GM23338 (cell line): ENCODE results near the gene ROR1. TPM values are rescaled to one million over a fixed set of nuclear protein-coding genes. Genes with fewer than 3 reads are reported as not detected.

Experiments
- ATAC-seq: fragments of 200-7000 bp; cut with Tn5 transposase; 3 replicates; pipeline ENCODE4 v1.9.1; 2020
- DNase-seq: peaks from one replicate; pipeline ENCODE4 v3.0.0-alpha.2; 2015; ENCODE audit warnings: low spot score
- H2AFZ ChIP-seq: fragments of 200-600 bp; sonication (generic); 2 replicates; pipeline ENCODE4 v1.8.0; 2016; ENCODE audit warnings: antibody characterized with exemption, mild to moderate bottlenecking, moderate library complexity
- H3F3A ChIP-seq: fragments of 200-600 bp; sonication (generic); replicated peaks from 2 replicates; pipeline ENCODE4 v1.8.0; 2017; ENCODE audit warnings: antibody characterized with exemption, mixed run types, low read depth
- H3K27ac ChIP-seq: fragments of 200-600 bp; sonication (generic); 2 replicates; pipeline ENCODE4 v1.6.1; 2016; ENCODE audit warnings: low read depth
- H3K27me3 ChIP-seq: fragments of 200-600 bp; sonication (generic); 2 replicates; pipeline ENCODE4 v1.8.0; 2016; ENCODE audit warnings: mild to moderate bottlenecking, mixed run types, moderate library complexity; ENCODE audit not compliant: insufficient read depth
- H3K36me3 ChIP-seq: fragments of 200-600 bp; sonication (generic); 2 replicates; pipeline ENCODE4 v1.8.0; 2016; ENCODE audit warnings: mild to moderate bottlenecking; ENCODE audit not compliant: insufficient read depth
- H3K4me1 ChIP-seq: fragments of 200-600 bp; sonication (generic); 2 replicates; pipeline ENCODE4 v1.8.0; 2016; ENCODE audit warnings: mild to moderate bottlenecking, moderate library complexity; ENCODE audit not compliant: insufficient read depth
- H3K4me2 ChIP-seq: fragments of 200-600 bp; sonication (generic); 2 replicates; pipeline ENCODE4 v1.7.1; 2017; ENCODE audit warnings: mixed run types
- H3K4me3 ChIP-seq: fragments of 200-600 bp; sonication (generic); 2 replicates; pipeline ENCODE4 v1.6.1; 2016; ENCODE audit warnings: mixed run types
- H3K79me2 ChIP-seq: fragments of 200-600 bp; sonication (generic); replicated peaks from 2 replicates; pipeline ENCODE4 v1.8.0; 2017; ENCODE audit warnings: mild to moderate bottlenecking; ENCODE audit not compliant: insufficient read depth
- H3K9me2 ChIP-seq: fragments of 200-600 bp; sonication (generic); 2 replicates; pipeline ENCODE4 v1.8.0; 2017; ENCODE audit not compliant: insufficient read depth
- H4K20me1 ChIP-seq: fragments of 200-600 bp; sonication (generic); replicated peaks from 2 replicates; pipeline ENCODE4 v1.8.0; 2017; ENCODE audit warnings: mild to moderate bottlenecking; ENCODE audit not compliant: insufficient read depth
- H3K27ac Mint-ChIP-seq: 2 replicates; pipeline ENCODE4 v1.8.0; 2020; ENCODE audit warnings: inconsistent platforms, mild to moderate bottlenecking, moderate library complexity, mixed read lengths
- H3K27me3 Mint-ChIP-seq: 3 replicates; pipeline ENCODE4 v1.8.0; 2022; ENCODE audit warnings: low read depth, mild to moderate bottlenecking, moderate library complexity, mixed read lengths, inconsistent platforms; ENCODE audit not compliant: insufficient read depth, poor library complexity
- H3K36me3 Mint-ChIP-seq: 3 replicates; pipeline ENCODE4 v1.8.0; 2021; ENCODE audit warnings: low read depth, mild to moderate bottlenecking, inconsistent platforms, moderate library complexity, mixed read lengths
- H3K4me1 Mint-ChIP-seq: 3 replicates; pipeline ENCODE4 v1.8.0; 2020; ENCODE audit warnings: mild to moderate bottlenecking, inconsistent platforms, mixed read lengths
- H3K4me3 Mint-ChIP-seq: 3 replicates; pipeline ENCODE4 v1.8.0; 2021; ENCODE audit warnings: moderate library complexity, mild to moderate bottlenecking, inconsistent platforms, mixed read lengths
- H3K9me3 Mint-ChIP-seq: 3 replicates; pipeline ENCODE4 v1.8.0; 2020; ENCODE audit warnings: moderate library complexity, mild to moderate bottlenecking, inconsistent platforms, mixed read lengths
- EZH2phosphoT487 ChIP-seq: fragments of 200-600 bp; sonication (generic); IDR thresholded peaks from one replicate; pipeline ENCODE4 v1.8.1; 2018; ENCODE audit warnings: antibody characterized with exemption; ENCODE audit not compliant: unreplicated experiment
- NANOG ChIP-seq: IDR thresholded peaks from 2 replicates; pipeline ENCODE4 v1.6.1; 2016; ENCODE audit warnings: antibody characterized with exemption, borderline replicate concordance
- STAT1 ChIP-seq: IDR thresholded peaks from one replicate; pipeline ENCODE4 v1.6.1; 2016; ENCODE audit warnings: antibody characterized with exemption; ENCODE audit not compliant: unreplicated experiment
- ZNF331 ChIP-seq: fragments of 250-450 bp; sonication (Bioruptor Pico); IDR thresholded peaks from 2 replicates; pipeline ENCODE4 v1.5.0; 2020; ENCODE audit warnings: low read depth, mild to moderate bottlenecking, moderate library complexity
- polyA plus RNA-seq: library from polyadenylated mRNA; unstranded; fragments of >200 nt; fragmentation: Nextera tagmentation; extraction: Ambion mirVana; gene quantifications from 2 replicates; pipeline ENCODE4 v1.2.1, GENCODE V29; 2016
- total RNA-seq: library from RNA; depleted of rRNA; stranded (reverse); fragments of >200 nt; shearing (Covaris generic); gene quantifications from 2 replicates; pipeline ENCODE4 v1.2.3, GENCODE V29; 2014
- TF ChIP-seq, protein P1 (sequence below): fragments of 250-450 bp; sonication (Bioruptor Pico); IDR thresholded peaks from 2 replicates; pipeline ENCODE4 v1.5.0; 2020; ENCODE audit warnings: mild to moderate bottlenecking, moderate library complexity
- TF ChIP-seq, protein P2 (sequence below): IDR thresholded peaks from one replicate; pipeline ENCODE4 v1.6.1; 2018; ENCODE audit warnings: antibody characterized with exemption; ENCODE audit not compliant: unreplicated experiment

The ROR1 gene
- total and polyA plus RNA-seq, 2 experiments from 2014 or later: 59.7 to 96.0 TPM

GRCh38 chr1:63849149-63849548 is 75.3 kb downstream of the ROR1 start (continued):
- TF ChIP-seq, protein P1, sequence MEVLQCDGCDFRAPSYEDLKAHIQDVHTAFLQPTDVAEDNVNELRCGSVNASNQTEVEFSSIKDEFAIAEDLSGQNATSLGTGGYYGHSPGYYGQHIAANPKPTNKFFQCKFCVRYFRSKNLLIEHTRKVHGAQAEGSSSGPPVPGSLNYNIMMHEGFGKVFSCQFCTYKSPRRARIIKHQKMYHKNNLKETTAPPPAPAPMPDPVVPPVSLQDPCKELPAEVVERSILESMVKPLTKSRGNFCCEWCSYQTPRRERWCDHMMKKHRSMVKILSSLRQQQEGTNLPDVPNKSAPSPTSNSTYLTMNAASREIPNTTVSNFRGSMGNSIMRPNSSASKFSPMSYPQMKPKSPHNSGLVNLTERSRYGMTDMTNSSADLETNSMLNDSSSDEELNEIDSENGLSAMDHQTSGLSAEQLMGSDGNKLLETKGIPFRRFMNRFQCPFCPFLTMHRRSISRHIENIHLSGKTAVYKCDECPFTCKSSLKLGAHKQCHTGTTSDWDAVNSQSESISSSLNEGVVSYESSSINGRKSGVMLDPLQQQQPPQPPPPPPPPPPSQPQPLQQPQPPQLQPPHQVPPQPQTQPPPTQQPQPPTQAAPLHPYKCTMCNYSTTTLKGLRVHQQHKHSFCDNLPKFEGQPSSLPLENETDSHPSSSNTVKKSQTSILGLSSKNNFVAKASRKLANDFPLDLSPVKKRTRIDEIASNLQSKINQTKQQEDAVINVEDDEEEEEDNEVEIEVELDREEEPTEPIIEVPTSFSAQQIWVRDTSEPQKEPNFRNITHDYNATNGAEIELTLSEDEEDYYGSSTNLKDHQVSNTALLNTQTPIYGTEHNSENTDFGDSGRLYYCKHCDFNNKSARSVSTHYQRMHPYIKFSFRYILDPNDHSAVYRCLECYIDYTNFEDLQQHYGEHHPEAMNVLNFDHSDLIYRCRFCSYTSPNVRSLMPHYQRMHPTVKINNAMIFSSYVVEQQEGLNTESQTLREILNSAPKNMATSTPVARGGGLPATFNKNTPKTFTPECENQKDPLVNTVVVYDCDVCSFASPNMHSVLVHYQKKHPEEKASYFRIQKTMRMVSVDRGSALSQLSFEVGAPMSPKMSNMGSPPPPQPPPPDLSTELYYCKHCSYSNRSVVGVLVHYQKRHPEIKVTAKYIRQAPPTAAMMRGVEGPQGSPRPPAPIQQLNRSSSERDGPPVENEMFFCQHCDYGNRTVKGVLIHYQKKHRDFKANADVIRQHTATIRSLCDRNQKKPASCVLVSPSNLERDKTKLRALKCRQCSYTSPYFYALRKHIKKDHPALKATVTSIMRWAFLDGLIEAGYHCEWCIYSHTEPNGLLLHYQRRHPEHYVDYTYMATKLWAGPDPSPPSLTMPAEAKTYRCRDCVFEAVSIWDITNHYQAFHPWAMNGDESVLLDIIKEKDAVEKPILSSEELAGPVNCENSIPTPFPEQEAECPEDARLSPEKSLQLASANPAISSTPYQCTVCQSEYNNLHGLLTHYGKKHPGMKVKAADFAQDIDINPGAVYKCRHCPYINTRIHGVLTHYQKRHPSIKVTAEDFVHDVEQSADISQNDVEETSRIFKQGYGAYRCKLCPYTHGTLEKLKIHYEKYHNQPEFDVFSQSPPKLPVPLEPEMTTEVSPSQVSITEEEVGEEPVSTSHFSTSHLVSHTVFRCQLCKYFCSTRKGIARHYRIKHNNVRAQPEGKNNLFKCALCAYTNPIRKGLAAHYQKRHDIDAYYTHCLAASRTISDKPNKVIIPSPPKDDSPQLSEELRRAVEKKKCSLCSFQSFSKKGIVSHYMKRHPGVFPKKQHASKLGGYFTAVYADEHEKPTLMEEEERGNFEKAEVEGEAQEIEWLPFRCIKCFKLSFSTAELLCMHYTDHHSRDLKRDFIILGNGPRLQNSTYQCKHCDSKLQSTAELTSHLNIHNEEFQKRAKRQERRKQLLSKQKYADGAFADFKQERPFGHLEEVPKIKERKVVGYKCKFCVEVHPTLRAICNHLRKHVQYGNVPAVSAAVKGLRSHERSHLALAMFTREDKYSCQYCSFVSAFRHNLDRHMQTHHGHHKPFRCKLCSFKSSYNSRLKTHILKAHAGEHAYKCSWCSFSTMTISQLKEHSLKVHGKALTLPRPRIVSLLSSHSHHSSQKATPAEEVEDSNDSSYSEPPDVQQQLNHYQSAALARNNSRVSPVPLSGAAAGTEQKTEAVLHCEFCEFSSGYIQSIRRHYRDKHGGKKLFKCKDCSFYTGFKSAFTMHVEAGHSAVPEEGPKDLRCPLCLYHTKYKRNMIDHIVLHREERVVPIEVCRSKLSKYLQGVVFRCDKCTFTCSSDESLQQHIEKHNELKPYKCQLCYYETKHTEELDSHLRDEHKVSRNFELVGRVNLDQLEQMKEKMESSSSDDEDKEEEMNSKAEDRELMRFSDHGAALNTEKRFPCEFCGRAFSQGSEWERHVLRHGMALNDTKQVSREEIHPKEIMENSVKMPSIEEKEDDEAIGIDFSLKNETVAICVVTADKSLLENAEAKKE (CRISPR knock-in tag): no peak

DNA sequence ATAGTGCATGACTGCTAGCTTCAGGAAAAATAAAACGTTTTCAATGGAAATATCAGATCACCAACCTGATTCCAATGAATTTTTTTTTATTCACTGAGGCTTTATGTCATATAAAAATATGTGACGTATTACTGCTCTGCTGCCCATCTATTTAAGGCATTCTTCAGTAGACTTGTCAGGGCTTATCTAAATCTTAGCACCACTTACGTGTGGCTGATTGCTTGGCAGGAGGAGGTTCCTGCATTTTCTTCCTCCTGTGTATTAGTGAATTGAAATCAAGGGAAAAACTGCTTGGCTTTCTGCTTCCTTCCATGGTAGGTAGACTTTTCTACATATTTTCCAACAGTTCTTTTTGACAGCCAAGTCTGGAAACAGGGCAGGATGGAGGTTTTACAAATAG is 80.3 kb downstream of the ROR1 start:
- Mint-ChIP-seq H3K4me1 (peaks cover 79% of the 10 kb centered on the region), H3K27me3 (peaks cover 3% of the 10 kb centered on the region), H3K36me3 (peaks cover 12% of the 10 kb centered on the region; the same call in 2 of the 3 replicates), H3K4me3 (no peak overlapping the region), H3K9me3 (no peaks in the 10 kb centered on the region), H3K27ac (no peak overlapping the region)
- Histone ChIP-seq H2AFZ (no peak overlapping the region), H3K4me3 (no peak overlapping the region), H3F3A (no peaks in the 10 kb centered on the region), H3K27ac (no peak overlapping the region), H3K9me2 (no peaks in the 10 kb centered on the region), H3K4me2 (no peak overlapping the region), H4K20me1 (peaks cover 44% of the 10 kb centered on the region), H3K27me3 (no peaks in the 10 kb centered on the region), H3K79me2 (peaks cover 100% of the 10 kb centered on the region), H3K4me1 (peaks cover 52% of the 10 kb centered on the region), H3K36me3 (no peaks in the 10 kb centered on the region)
- ATAC-seq: no peak
- DNase-seq: no peak
- TF ChIP-seq NANOG (no peak), STAT1 (no peak), ZNF331 (no peak), EZH2phosphoT487 (no peak)
- TF ChIP-seq, protein P2, sequence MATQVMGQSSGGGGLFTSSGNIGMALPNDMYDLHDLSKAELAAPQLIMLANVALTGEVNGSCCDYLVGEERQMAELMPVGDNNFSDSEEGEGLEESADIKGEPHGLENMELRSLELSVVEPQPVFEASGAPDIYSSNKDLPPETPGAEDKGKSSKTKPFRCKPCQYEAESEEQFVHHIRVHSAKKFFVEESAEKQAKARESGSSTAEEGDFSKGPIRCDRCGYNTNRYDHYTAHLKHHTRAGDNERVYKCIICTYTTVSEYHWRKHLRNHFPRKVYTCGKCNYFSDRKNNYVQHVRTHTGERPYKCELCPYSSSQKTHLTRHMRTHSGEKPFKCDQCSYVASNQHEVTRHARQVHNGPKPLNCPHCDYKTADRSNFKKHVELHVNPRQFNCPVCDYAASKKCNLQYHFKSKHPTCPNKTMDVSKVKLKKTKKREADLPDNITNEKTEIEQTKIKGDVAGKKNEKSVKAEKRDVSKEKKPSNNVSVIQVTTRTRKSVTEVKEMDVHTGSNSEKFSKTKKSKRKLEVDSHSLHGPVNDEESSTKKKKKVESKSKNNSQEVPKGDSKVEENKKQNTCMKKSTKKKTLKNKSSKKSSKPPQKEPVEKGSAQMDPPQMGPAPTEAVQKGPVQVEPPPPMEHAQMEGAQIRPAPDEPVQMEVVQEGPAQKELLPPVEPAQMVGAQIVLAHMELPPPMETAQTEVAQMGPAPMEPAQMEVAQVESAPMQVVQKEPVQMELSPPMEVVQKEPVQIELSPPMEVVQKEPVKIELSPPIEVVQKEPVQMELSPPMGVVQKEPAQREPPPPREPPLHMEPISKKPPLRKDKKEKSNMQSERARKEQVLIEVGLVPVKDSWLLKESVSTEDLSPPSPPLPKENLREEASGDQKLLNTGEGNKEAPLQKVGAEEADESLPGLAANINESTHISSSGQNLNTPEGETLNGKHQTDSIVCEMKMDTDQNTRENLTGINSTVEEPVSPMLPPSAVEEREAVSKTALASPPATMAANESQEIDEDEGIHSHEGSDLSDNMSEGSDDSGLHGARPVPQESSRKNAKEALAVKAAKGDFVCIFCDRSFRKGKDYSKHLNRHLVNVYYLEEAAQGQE: no peak
- TF ChIP-seq, protein P1 (CRISPR knock-in tag): no peak
